ENCODE data around the gene LYRM4.

The LYRM4 gene

GRCh38 chr6:5241252-5241651, 19.5 kb downstream of the LYRM4 start:
- DNase-seq = no peak

- no peak for DNase-seq
Measured at GRCh38 chr6:5238336-5238735, 22.4 kb downstream of the LYRM4 start.

GRCh38 chr6:5237805-5238204, 22.9 kb downstream of the LYRM4 start:
- no peak for DNase-seq

GRCh38 chr6:5235830-5236229, 24.9 kb downstream of the LYRM4 start:
- no peak for DNase-seq

GRCh38 chr6:5234874-5235273, 25.9 kb downstream of the LYRM4 start:
- DNase-seq = no peak

GRCh38 chr6:5231289-5231688, 29.5 kb downstream of the LYRM4 start:
- DNase-seq = no peak

GRCh38 chr6:5230081-5230480, 30.7 kb downstream of the LYRM4 start:
- no peak for DNase-seq

GRCh38 chr6:5229356-5229755, 31.4 kb downstream of the LYRM4 start:
- DNase-seq = no peak

- DNase-seq = no peak
Measured at GRCh38 chr6:5223309-5223708, 37.4 kb downstream of the LYRM4 start.

GRCh38 chr6:5220443-5220842, 40.3 kb downstream of the LYRM4 start:
- DNase-seq = no peak

- DNase-seq = no peak
Measured at GRCh38 chr6:5219011-5219691, 41.6 kb downstream of the LYRM4 start.

- DNase-seq = no peak
Measured at GRCh38 chr6:5217356-5217755, 43.4 kb downstream of the LYRM4 start.

- DNase-seq = no peak
Measured at GRCh38 chr6:5215799-5216198, 45.0 kb downstream of the LYRM4 start.

GRCh38 chr6:5215159-5215558, 45.6 kb downstream of the LYRM4 start:
- DNase-seq = no peak

- DNase-seq = peak; percentile 59
Measured at GRCh38 chr6:5214570-5215052, 46.1 kb downstream of the LYRM4 start.

GRCh38 chr6:5213836-5214235, 46.9 kb downstream of the LYRM4 start:
- DNase-seq = no peak

GRCh38 chr6:5211492-5211891, 49.3 kb downstream of the LYRM4 start:
- no peak for DNase-seq

GRCh38 chr6:5208471-5208971, 52.2 kb downstream of the LYRM4 start:
- no peak for DNase-seq

- DNase-seq = no peak
Measured at GRCh38 chr6:5208057-5208456, 52.7 kb downstream of the LYRM4 start.

- no peak for DNase-seq
Measured at GRCh38 chr6:5206920-5207561, 53.7 kb downstream of the LYRM4 start.

GRCh38 chr6:5205877-5206850, 54.6 kb downstream of the LYRM4 start:
- DNase-seq = no peak

- DNase-seq = no peak
Measured at GRCh38 chr6:5205035-5205507, 55.7 kb downstream of the LYRM4 start.

GRCh38 chr6:5204376-5204775, 56.4 kb downstream of the LYRM4 start:
- no peak for DNase-seq

Measured in activated CD4-positive, alpha-beta T cell treated with anti-CD3 and anti-CD28 coated beads for 48 hours (primary cell).